DND-41 (cell line): ENCODE measurements around the gene ATG9A.

ENCODE experiments used
- ATAC-seq: fragments of 200-7000 bp; cut with Tn5 transposase; 3 replicates; pipeline ENCODE4 v1.9.1; 2021; ENCODE audit warnings: low read depth; ENCODE audit not compliant: insufficient read depth
- DNase-seq: peaks from one replicate; pipeline ENCODE4 v3.0.0-alpha.2; 2020
- H2AFZ ChIP-seq: 2 replicates; pipeline ENCODE4 v1.6.0; 2012; ENCODE audit warnings: low read depth, low read length
- H3K27ac ChIP-seq: 2 replicates; pipeline ENCODE4 v1.5.1; 2012; ENCODE audit warnings: low read length, inconsistent platforms
- H3K27me3 ChIP-seq: fragments of 200-600 bp; sonication (generic); 2 replicates; pipeline ENCODE4 v1.6.0; 2012; ENCODE audit warnings: low read length, mild to moderate bottlenecking, inconsistent platforms; ENCODE audit not compliant: insufficient read depth, poor library complexity
- H3K36me3 ChIP-seq: 2 replicates; pipeline ENCODE4 v1.5.1; 2012; ENCODE audit warnings: low read length, inconsistent platforms; ENCODE audit not compliant: insufficient read depth
- H3K4me1 ChIP-seq: 2 replicates; pipeline ENCODE4 v1.5.1; 2012; ENCODE audit warnings: mild to moderate bottlenecking, low read length; ENCODE audit not compliant: insufficient read depth
- H3K4me2 ChIP-seq: 2 replicates; pipeline ENCODE4 v1.6.0; 2012; ENCODE audit warnings: mild to moderate bottlenecking, moderate library complexity, low read length, inconsistent platforms; ENCODE audit not compliant: insufficient read depth
- H3K4me3 ChIP-seq, 2 experiments: fragments of 200-600 bp in 1 of 2; shearing (Covaris generic) in 1 of 2; 2 replicates each; pipeline ENCODE4 v1.5.1; 2012 to 2016; ENCODE audit warnings: inconsistent platforms in 2 of 2, low read length in 2 of 2, mild to moderate bottlenecking in 2 of 2, low read depth in 1 of 2, moderate library complexity in 1 of 2
- H3K79me2 ChIP-seq: 2 replicates; pipeline ENCODE4 v1.6.0; 2012; ENCODE audit warnings: low read length, inconsistent platforms; ENCODE audit not compliant: insufficient read depth
- H3K9ac ChIP-seq: 2 replicates; pipeline ENCODE4 v1.6.0; 2012; ENCODE audit warnings: low read depth, mild to moderate bottlenecking, inconsistent platforms, low read length, moderate library complexity
- H3K9me3 ChIP-seq: 2 replicates; pipeline ENCODE4 v1.5.1; 2012; ENCODE audit warnings: low read length, moderate library complexity, mild to moderate bottlenecking, inconsistent platforms; ENCODE audit not compliant: insufficient read depth, severe bottlenecking
- H4K20me1 ChIP-seq: 2 replicates; pipeline ENCODE4 v1.6.0; 2012; ENCODE audit warnings: low read length; ENCODE audit not compliant: insufficient read depth
- EZH2 ChIP-seq: IDR thresholded peaks from 3 replicates; pipeline ENCODE4 v1.6.1; 2012; ENCODE audit warnings: borderline replicate concordance, low read depth, mild to moderate bottlenecking, moderate library complexity, low read length, inconsistent platforms; ENCODE audit not compliant: severe bottlenecking
- TF ChIP-seq, protein P1 (sequence below): IDR thresholded peaks from 2 replicates; pipeline ENCODE4 v1.5.1; 2012; ENCODE audit warnings: borderline replicate concordance, low read length, moderate library complexity, mild to moderate bottlenecking; ENCODE audit not compliant: poor library complexity, severe bottlenecking; ENCODE audit errors: extremely low read depth

ATG9A gene

DNA sequence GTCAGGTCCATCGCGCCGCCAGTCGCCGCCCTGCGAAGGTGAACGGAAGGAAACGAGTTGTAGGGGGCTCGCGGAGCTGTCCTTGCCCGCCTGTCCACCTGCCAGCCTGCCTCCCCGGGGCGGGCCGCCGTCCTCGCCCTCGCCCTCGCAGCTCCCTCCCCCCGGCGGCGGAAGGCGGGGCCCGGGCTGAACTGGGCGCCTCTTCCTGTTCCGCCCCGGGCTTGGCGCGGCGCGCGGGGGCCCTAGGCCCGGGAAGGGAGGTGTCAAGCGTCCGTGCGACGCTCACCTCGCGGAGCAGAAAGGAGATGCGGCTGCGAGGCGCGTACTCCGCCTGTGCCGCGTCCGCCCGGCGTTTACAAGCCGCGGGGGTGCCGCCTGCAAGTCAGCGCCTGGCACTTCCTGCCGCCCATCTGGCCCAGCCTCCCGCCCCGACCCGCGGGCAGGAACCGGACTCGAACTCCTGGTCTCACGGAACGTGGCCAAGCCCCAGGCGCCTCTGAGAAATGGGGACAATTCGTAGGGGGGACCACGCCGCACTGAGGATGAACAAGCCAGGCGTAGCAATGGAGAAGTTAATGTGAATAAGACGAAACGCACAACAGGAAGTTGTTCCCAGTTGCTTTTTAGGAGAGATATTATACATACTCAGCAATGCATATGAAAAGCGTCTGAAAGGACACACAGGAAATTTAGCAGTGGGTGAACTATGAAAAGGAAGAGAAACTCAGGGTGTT, 52.5 kb downstream of the ATG9A start, which contains the start of gene CNPPD1:
TSS of gene CNPPD1 (minus strand) at position 108 of the 734 bp plus-strand sequence. CDS start at position 11, 97 bp downstream.
- peak within 1 kb of the TSS; percentile 96 for H2AFZ ChIP-seq

DNA sequence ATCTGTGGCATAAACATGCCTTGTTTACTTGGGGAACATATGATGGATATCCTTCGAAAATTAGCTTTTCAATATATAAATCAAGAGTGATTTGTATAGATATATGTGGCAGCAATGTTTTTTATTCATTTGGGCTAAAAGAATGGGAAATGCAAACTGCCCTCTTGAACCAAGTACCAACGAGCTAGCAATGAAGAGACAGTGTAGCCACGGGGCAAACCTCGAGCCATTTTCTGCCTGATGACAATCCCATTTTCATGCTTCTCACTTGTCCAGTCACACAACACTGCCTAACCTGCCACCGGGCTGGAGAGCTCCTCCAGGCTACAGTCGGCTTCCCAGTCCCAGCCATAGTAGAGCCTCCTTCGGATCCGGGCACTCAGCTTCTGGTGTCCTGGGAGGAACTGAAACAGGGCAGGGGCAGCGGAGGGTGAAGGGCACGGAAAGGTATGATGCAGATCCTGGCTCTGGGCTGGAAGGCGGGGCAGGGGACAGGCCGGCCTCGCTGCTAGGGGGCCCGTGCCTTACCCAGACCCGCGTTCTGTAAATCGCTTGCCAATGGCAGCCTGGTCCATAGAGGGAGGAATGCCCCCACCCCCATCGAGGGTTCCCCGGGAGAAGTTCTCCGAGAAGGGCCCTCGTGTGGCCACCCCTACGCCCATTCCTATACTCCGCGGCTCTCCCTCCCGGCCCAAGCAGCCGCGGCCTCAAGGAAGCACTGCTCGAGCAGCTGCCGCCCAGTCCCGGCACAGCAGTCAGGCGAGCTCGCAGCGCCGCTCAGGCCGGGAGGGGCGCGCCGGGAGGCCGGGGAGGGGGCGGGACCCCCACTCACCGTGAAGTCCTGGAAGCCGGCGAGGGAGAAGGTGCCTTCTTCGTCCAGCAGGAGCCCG, 53.3 kb downstream of the ATG9A start:
- ATAC-seq (peak; percentile 43), DNase-seq (no peak)
- Histone ChIP-seq H3K36me3 (peaks cover 57% of the 10 kb centered on the region), H3K27ac (peak overlapping the region; percentile 99), H3K79me2 (peaks cover 43% of the 10 kb centered on the region), H3K4me1 (peaks cover 39% of the 10 kb centered on the region), H3K9me3 (no peaks in the 10 kb centered on the region), H2AFZ (peak overlapping the region; percentile 96), H3K4me3 (peak overlapping the region; percentile 67 to 97), H3K9ac (peak overlapping the region; percentile 97), H3K4me2 (peak overlapping the region; percentile 99), H4K20me1 (peaks cover 29% of the 10 kb centered on the region; the same call in 1 of the 2 replicates), H3K27me3 (no peaks in the 10 kb centered on the region)
- TF ChIP-seq, protein P1, sequence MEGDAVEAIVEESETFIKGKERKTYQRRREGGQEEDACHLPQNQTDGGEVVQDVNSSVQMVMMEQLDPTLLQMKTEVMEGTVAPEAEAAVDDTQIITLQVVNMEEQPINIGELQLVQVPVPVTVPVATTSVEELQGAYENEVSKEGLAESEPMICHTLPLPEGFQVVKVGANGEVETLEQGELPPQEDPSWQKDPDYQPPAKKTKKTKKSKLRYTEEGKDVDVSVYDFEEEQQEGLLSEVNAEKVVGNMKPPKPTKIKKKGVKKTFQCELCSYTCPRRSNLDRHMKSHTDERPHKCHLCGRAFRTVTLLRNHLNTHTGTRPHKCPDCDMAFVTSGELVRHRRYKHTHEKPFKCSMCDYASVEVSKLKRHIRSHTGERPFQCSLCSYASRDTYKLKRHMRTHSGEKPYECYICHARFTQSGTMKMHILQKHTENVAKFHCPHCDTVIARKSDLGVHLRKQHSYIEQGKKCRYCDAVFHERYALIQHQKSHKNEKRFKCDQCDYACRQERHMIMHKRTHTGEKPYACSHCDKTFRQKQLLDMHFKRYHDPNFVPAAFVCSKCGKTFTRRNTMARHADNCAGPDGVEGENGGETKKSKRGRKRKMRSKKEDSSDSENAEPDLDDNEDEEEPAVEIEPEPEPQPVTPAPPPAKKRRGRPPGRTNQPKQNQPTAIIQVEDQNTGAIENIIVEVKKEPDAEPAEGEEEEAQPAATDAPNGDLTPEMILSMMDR = peak; percentile 7
- TF ChIP-seq EZH2 = no peak

More for the DNA sequence above, 52.5 kb downstream of the ATG9A start, which contains the start of gene CNPPD1:
- Histone ChIP-seq H3K79me2 (peaks cover 43% of the 10 kb centered on the region), H3K4me2 (peak within 1 kb of the TSS; percentile 99), H3K9me3 (no peaks in the 10 kb centered on the region), H3K4me3 (peak within 1 kb of the TSS; percentile 67 to 97), H3K27me3 (no peaks in the 10 kb centered on the region), H4K20me1 (peaks cover 29% of the 10 kb centered on the region; the same call in 1 of the 2 replicates), H3K27ac (peak within 1 kb of the TSS; percentile 99), H3K9ac (peak within 1 kb of the TSS; percentile 97), H3K36me3 (peaks cover 57% of the 10 kb centered on the region), H3K4me1 (peaks cover 39% of the 10 kb centered on the region)
- TF ChIP-seq, protein P1 = no peak
- no peak for TF ChIP-seq EZH2
- peak; percentile 87 for DNase-seq
- peak; percentile 81 for ATAC-seq

DNA sequence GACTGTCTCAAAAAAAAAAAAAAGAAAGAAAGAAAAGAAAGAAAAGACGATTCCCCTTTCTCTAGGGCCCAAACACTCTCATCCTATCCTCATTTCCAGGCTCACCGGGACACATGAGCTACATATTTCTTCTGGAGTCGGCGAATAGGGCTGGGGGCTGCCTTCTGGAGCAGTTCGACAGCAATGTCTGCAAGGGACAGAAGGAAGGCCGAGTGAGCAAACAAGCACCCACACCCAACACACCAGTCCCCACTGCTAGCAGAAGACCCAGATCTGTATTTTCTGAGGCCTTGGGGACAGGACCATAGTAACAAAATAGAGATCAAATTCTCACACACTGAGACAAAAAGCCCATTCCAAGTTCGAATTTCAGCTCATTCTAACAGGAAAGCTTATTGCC, 54.0 kb downstream of the ATG9A start:
- H2AFZ ChIP-seq = no peak overlapping the region
- no peak overlapping the region for H3K27ac ChIP-seq
- no peaks in the 10 kb centered on the region for H3K9me3 ChIP-seq
- ATAC-seq (no peak), DNase-seq (no peak)
- peaks cover 22% of the 10 kb centered on the region; the same call in 1 of the 2 replicates for H4K20me1 ChIP-seq
- H3K9ac ChIP-seq = peak overlapping the region; percentile 97
- H3K79me2 ChIP-seq = peaks cover 40% of the 10 kb centered on the region
- H3K27me3 ChIP-seq = no peaks in the 10 kb centered on the region
- peaks cover 54% of the 10 kb centered on the region for H3K36me3 ChIP-seq
- H3K4me2 ChIP-seq = peak overlapping the region; percentile 99
- H3K4me3 ChIP-seq = peak overlapping the region in 1 of 2 experiments; percentile 97; a peak in 2 of 4 replicates
- TF ChIP-seq EZH2 = no peak
- TF ChIP-seq, protein P1 = no peak
- H3K4me1 ChIP-seq = peaks cover 39% of the 10 kb centered on the region
